ENCODE data around the gene GFRA1.

The GFRA1 gene

DNA sequence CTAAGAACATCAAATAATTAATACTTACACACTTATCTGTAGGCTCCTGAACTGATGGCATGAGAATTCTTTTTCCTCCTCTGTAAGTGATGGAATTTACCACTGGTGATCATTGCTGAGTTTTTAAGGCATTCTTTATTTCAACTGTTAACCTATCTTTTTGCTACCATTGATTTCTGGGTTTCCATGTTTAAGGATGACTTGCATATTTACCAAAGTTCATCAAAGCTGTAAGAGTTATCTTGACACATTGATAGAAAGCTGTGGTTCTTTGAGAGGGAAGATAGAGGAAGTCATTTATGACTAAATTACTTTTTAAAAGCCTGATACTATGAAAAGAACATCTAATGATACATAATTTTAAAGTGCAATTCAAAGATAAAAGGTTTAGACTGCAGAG lies 19.5 kb upstream of the GFRA1 start:
- H3K36me3 ChIP-seq, result no peaks in the 10 kb centered on the region
- no peak overlapping the region for H3K4me3 ChIP-seq (ENCODE audit: low read depth in 1 of 2, low read length in 1 of 2)
- H3K27ac ChIP-seq, result no peak overlapping the region
- H3K27me3 ChIP-seq, result peaks cover 10% of the 10 kb centered on the region
- H3K4me1 ChIP-seq (ENCODE audit: control insufficient read depth in 1 of 2, insufficient read depth in 1 of 2, low read depth in 1 of 2, low read length in 1 of 2), result no peaks in the 10 kb centered on the region
- no peaks in the 10 kb centered on the region for H3K9me3 ChIP-seq
- TF ChIP-seq, protein P1, sequence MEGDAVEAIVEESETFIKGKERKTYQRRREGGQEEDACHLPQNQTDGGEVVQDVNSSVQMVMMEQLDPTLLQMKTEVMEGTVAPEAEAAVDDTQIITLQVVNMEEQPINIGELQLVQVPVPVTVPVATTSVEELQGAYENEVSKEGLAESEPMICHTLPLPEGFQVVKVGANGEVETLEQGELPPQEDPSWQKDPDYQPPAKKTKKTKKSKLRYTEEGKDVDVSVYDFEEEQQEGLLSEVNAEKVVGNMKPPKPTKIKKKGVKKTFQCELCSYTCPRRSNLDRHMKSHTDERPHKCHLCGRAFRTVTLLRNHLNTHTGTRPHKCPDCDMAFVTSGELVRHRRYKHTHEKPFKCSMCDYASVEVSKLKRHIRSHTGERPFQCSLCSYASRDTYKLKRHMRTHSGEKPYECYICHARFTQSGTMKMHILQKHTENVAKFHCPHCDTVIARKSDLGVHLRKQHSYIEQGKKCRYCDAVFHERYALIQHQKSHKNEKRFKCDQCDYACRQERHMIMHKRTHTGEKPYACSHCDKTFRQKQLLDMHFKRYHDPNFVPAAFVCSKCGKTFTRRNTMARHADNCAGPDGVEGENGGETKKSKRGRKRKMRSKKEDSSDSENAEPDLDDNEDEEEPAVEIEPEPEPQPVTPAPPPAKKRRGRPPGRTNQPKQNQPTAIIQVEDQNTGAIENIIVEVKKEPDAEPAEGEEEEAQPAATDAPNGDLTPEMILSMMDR (IDR thresholded peaks at IDR 0.05), result no peak

DNA sequence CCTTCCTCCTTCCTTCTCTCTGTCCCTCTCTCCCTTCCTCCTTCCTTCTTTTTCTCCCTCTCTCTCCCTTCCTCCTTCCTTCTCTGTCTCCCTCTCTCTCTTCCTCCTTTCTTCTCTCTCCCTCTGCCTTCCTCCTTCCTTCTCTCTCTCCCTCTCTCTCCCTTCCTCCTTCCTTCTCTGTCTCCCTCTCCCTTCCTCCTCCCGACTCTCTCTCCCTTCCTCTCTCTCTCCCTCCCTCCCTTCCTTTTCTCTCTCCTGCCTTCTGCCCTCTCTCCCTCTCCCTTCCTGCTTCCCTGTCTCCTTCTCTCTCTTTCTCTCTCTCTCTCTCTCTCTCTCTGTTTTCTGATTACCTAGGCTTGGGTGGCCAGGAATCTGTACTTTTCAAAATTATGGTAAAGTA lies 16.6 kb upstream of the GFRA1 start:
- Histone ChIP-seq H3K36me3 (no peaks in the 10 kb centered on the region), H3K27ac (no peak overlapping the region), H3K4me1 (ENCODE audit: control insufficient read depth in 1 of 2, insufficient read depth in 1 of 2, low read depth in 1 of 2, low read length in 1 of 2) (no peaks in the 10 kb centered on the region), H3K9me3 (no peaks in the 10 kb centered on the region), H3K4me3 (ENCODE audit: low read depth in 1 of 2, low read length in 1 of 2) (no peak overlapping the region), H3K27me3 (peaks cover 32% of the 10 kb centered on the region)
- TF ChIP-seq, protein P1 (IDR thresholded peaks at IDR 0.05), result no peak

DNA sequence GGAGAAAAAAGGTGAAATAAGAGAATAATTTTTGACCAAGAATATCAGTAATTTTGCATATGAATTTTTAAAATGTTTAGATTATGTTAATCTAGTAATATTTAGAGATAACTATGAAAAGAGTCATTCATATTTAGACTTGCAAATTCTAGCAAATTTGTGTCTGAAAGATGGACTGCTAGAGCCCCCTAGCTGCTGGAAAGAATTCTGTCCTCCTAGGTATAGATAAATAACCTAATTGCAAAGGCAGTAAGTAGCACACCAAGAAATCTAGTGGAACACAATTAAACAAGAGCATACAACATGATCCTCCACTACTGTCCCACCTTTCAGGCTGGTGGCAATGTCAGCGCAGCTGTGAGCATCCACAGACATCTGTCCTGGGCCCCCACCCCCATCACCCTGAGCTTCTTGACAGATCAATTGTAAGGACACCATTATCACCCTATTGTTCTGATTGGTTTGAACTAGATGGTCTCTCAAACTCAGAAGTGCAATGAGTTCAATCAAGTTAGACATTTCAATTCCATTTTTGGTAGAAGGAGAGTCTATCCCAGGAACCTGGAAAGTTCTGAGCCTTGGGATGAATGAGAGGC lies 15.0 kb upstream of the GFRA1 start:
- Histone ChIP-seq H3K27ac (no peak overlapping the region), H3K4me3 (ENCODE audit: low read depth in 1 of 2, low read length in 1 of 2) (no peak overlapping the region), H3K27me3 (peaks cover 43% of the 10 kb centered on the region), H3K9me3 (no peaks in the 10 kb centered on the region), H3K4me1 (ENCODE audit: control insufficient read depth in 1 of 2, insufficient read depth in 1 of 2, low read depth in 1 of 2, low read length in 1 of 2) (no peaks in the 10 kb centered on the region), H3K36me3 (no peaks in the 10 kb centered on the region)
- TF ChIP-seq, protein P1 (IDR thresholded peaks at IDR 0.05), result no peak

DNA sequence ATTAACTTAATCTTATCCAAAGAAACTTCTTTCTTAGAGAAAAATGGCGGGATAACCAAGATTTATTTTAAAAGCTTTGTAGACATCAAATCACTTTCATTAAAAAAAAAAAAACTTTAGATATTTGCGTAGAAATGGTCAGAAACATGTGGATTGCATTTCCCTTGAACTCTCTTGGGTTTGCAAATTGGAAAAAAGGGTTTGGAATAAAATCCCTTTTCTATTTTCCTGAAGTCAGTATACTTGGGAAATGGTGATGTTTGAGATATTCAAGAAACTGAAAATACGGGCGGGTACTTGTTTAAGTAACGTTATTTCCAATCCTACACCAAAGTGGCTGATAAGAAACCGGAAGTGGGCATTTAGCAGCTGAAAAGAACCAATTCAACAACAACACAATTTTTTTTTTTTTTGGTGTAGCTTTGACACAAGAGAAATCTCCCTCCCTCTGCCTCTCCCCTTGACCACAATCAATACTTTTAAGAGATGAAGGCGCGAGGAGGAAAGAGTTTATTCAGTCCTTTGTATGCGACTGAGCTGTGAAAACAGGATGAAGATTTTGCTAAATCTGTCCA lies 13.7 kb upstream of the GFRA1 start:
- peaks cover 43% of the 10 kb centered on the region for H3K27me3 ChIP-seq
- H3K36me3 ChIP-seq, result no peaks in the 10 kb centered on the region
- TF ChIP-seq, protein P1 (IDR thresholded peaks at IDR 0.05), result no peak
- no peaks in the 10 kb centered on the region for H3K4me1 ChIP-seq (ENCODE audit: control insufficient read depth in 1 of 2, insufficient read depth in 1 of 2, low read depth in 1 of 2, low read length in 1 of 2)
- H3K4me3 ChIP-seq (ENCODE audit: low read depth in 1 of 2, low read length in 1 of 2), result no peak overlapping the region
- H3K9me3 ChIP-seq, result no peaks in the 10 kb centered on the region
- no peak overlapping the region for H3K27ac ChIP-seq

DNA sequence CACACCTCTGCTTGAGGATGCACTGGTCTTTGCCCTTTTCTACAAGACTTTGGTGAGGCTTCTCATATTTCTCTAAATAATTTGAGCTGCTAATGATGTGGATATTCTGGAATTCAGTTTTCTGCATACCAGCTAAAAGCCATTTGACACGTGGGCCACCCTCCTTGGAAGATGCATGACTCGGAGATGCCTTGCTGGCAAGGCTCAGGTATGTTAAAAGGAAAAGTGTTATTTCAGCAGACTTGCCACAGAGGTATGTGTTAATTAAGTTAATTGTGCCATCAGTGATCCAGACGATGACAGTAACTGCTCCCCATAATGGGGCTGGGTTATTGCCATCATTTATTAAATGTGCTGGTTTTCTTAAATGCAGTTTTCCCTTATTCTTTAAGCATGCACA lies 8.8 kb upstream of the GFRA1 start:
- TF ChIP-seq, protein P1 (IDR thresholded peaks at IDR 0.05), result no peak
- Histone ChIP-seq H3K4me3 (ENCODE audit: low read depth in 1 of 2, low read length in 1 of 2) (no peak overlapping the region), H3K9me3 (no peaks in the 10 kb centered on the region), H3K27ac (no peak overlapping the region), H3K4me1 (ENCODE audit: control insufficient read depth in 1 of 2, insufficient read depth in 1 of 2, low read depth in 1 of 2, low read length in 1 of 2) (no peaks in the 10 kb centered on the region), H3K36me3 (no peaks in the 10 kb centered on the region), H3K27me3 (peaks cover 47% of the 10 kb centered on the region)

Measured in neutrophil (primary cell).